HS-5 (cell line): Measurements from ENCODE around the gene PAXIP1.

ENCODE experiments used
- DNase-seq: peaks from one replicate; pipeline ENCODE4 v3.0.0-alpha.2; 2012; ENCODE audit warnings: low read depth

Gene PAXIP1

DNA sequence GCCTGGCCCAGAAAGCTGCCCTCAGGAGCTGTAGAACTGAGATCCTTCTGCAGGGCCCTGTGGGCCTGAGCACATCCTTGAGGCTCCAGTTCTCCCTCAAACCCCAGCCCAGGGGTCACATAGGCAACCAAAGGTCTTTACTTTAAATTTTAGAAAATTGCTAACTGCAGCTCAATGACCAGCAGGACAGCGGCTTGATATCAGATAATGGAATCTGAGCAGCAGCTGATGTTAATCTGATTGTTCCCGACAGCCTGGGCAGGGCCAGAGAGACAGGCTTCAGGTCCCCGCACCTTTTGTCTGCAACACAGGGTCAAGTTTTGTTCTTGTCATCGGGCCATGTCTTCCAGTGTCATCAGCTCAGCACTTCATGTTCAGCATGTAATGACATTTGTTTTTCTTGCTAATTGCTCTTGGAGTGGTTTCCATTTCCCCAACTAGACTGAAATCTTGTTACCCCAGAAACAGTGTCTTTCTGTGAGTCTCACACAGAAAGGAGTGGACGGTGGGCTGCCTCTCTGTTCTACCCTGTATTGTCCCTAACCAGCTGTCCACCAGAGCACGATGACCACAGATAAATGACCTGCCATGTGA is 91.0 kb downstream of the PAXIP1 start:
- DNase-seq, result no peak

DNA sequence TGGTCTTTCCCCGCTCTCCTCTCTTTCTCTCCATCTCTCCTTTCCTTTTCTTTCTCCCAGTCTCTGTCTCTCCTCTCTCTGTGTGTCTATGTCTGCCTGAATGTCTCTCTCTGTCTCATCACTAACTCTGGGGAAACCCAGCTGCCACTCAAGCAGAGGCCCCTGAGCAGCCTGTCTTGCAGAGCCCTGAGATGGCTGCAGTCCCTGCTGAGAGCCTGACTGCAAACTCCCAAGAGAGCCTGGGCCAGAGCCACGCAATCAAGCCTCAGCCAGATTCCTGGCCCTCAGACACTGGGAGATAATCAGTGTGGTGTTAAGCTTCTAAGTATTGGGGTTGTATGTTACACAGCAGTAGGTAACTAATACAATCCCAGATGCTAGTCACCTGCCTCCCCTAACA is 91.5 kb downstream of the PAXIP1 start:
- DNase-seq, result no peak

DNA sequence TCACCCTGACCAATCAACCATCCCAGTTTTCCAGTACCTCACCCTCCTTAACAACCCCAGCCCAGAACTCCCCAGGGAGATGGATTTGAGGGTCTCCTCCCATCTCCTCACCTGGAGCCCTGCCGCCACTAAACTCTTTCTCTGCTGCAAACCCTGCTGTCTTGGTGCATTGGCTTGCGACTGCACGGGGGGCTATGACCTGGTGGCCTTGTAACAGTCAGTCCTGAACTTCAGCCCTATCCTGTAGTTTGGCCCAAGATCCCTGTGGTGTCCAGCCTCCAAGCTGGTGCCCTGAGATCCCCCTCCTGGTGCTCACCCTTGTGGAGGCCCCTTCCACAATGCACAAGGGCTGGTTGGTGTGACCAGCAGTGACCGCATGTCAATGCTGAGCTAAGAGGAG is 91.9 kb downstream of the PAXIP1 start:
- DNase-seq, result no peak

DNA sequence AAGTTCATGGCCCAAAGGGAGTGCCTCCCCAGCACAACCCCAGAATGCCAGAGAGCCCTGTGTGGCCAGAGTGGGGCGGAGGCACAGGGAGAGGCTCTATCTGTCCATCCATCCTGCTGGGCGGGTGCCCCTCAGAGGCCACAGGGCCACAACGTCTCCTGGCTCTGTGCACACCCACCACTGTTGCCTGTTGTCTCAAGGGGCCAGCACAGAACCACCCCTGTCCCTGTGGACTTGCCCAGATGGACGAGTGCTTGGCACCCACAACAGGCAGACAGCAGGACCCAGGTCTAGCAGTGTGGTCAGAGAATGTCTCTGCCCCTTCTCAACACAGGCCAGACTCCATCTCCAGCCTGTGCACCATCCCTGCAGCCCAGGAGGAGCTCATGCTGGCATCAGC is 92.8 kb downstream of the PAXIP1 start:
- no peak for DNase-seq

DNA sequence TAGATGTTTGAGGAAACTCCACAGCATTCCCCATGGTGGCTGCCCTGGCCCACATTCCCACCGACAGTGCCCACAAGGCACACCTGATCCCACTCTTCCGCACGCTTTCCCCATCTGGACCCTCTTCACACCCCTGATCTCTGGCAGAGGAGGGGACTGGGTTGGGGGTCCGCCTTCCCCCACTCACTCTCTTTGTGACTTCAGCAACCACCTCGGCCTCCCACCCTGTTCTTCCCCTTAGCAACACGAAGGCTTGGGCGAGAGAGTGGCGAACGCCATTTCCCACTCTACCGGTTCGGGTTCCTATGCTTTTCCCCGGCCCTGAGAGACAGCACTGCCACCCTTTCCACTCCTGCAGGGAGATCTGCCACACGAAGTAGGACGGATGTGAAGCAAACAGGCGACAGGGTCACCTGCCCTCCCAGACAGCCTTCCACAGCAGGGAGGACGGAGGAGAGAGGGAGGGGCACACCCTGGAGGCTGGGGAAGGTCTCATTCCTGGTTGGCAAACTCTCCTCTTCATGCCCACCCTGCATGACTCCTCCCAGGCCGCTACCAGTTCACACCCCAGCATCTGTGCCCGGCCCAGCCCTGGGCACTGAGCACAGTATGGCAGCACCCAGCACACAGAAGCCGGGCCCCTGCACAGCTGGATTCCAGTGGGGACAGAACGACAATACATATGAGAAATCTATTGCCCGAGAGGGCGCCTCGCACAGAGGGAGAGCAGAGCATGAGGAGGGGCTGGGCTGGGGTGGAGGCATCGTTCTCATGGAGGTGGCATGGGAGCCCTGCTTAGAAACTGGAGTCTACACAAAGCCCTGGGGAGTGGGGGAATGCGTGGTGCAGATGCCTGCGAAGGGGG is 93.5 kb downstream of the PAXIP1 start:
- DNase-seq, result no peak

DNA sequence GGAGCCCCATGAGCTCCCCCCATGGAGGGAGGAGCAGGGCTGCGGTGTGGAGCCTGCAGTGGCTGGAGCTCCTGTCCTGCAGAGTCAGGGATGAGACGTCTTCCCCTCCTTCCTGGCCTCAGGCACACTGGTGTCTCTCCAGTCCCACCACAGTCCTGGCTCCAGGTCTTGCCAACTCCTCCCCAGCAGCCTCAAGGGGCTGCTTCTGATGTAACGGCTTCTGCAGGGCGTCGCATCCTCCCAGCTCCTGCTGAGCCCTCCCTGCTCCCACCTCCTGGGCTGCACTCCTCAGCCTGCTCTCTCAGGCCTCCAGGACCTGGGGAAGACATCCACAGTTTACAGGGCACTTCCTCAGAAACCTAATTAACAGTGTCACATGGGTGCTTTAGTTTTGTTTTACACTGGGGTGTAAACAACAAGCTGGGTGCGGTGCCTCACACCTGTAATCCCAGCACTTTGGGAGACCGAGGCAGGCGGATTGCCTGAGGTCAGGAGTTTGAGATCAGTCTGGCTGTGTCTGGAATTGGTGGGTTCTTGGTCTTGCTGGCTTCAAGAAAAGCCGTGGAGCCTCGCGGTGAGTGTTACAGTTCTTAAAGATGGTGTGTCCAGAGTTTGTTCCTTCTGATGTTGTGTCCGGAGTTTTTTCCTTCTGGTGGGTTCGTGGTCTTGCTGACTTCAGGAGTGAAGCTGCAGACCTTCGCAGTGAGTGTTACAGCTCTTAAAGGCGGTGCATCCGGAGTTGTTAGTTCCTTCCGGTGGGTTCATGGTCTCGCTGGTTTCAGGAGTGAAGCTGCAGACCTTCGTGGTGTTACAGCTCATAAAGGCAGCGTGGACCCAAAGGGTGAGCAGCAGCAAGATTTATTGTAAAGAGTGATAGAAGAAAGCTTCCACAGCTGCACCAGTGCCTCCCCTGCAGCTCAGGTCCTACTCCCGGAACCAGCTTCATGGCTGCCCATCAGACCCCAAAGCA is 95.0 kb downstream of the PAXIP1 start:
- no peak for DNase-seq

DNA sequence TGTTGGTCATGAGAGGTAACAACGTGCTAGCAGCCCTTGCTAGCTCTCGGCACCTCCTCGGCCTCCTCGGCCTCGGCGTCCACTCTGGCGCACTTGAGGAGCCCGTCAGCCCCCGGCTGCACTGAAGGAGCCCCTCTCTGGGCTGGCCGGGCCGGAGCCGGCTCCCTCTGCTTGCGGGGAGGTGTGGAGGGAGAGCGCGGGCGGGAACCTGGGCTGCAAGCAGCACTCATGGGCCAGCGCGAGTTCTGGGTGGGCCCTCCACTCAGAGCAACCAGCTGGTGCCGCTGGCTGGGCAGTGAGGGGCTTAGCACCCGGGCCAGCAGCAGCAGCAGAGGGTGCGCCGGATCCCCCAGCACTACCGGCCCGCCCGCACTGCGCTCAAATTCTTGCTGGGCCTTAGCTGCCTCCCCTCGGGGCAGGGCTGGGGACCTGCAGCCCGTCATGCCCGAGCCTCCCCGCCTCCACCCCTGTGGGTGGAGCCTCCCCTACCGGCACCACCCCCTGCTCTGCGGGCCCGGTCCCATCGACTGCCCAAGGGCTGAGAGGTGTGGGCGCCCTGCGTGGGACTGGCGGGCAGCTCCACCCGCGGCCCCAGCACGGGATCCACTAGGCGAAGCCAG is 96.1 kb downstream of the PAXIP1 start:
- DNase-seq, result no peak

DNA sequence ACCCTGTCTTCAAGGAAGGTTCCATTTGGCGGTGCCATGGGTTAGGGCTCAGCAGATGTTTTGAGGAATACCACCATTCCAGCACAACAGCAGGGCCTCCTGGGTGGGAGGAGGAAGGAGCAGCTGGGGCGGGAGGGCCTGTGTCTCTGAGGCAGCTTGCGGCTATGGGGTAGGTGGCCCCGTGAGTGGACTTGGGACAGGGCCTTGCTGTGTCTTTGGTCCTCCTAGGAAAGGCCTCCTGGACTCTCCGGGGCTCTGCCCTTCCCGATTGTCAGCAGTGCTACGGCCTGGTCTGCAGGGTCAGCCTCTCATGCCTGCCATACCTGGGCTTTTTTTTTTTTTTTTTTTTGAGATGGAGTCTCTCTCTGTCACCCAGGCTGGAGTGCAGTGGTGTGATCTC is 96.7 kb downstream of the PAXIP1 start:
- DNase-seq, result no peak

DNA sequence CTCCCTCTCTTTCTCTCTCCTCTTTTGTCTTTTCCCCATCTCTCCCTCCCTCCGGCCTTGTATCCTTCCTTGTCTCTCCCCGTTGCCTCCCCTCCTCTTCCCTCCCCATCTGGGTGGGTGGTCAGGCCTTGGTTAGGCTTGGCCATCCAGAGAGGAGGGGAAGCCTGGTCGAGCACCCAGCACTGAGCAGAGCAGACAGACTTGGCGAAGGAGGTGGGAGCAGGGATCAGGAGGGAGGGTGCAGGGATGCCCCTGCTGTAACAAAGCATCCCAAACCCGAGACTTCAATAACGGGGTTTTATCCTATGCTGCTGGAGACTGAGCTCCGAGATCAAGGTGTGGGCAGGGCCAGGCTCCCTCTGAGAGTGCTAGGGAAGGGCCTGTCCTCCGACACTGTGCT is 97.3 kb downstream of the PAXIP1 start:
- no peak for DNase-seq

DNA sequence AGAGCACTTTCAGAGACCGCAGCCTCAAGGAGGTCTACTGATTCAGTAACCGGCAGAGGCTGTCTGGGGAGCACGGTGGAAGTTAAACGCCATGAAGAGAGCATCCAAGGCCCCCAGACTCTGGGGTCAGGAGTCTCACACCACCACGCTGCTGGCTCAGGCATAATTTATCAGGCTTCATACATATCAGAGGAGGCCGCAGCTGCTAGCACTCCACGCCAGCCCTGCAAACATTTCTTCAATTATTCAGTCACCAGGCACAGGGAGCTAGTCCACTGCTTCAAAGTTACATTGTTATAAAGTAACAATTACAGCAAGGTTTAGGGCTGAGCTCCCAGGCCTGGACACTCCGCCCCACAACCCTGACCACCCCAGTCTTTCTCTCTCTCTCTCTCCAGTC is 97.8 kb downstream of the PAXIP1 start:
- DNase-seq, result no peak

DNA sequence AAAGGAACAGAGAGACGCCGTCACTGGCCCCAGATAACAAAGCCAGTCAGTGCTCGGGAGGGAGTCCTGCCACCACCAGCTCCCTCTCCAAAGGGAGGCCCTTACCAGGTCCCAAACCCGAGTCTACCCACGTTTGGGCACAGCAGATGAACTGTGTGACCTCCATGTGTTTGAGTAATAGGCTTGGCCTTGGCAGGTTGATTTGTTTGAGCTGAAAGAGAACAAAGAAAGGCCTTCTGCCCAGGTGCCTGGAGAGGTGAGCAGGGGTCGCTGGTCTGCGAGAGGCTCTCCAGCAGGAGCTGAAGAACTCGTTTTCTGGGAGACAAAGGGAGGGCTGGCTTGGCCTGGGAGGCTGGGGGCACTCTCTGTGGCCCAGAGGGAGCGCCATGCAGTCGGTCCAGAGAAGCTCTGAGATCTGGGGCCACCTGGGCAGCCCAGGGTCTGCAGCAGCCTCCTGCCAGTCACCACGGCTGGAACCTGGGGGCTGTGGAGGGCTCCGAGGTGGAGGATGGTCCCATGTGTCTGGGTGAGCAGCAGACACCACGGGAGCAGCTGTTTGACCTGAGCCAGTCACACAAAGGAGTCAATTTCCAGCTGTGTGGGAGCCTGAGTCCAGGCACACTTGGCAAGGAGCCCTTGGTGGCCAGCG is 99.7 kb downstream of the PAXIP1 start:
- DNase-seq, result no peak

DNA sequence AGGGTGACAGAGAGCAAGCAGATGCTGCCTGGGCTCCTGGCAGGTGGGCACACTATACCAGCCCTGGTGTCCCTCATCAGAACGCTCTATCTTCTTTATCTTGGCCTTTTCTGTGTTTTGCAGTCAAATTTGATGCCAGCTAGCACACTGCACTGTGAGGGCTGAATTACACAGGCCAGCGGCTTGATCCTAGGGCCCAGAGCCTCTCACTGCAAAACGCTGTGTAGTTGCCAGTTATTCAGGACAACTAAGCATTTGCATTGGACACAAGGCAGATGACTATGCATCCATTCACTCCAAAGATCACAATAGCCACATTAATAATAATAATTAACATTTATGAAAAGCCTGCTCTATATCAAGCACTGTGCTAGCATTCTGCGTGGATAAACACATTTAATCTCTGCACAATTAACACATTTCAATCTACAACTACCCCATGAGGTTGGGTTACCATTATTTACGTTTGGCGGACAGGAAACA is 100.3 kb downstream of the PAXIP1 start:
- no peak for DNase-seq

DNA sequence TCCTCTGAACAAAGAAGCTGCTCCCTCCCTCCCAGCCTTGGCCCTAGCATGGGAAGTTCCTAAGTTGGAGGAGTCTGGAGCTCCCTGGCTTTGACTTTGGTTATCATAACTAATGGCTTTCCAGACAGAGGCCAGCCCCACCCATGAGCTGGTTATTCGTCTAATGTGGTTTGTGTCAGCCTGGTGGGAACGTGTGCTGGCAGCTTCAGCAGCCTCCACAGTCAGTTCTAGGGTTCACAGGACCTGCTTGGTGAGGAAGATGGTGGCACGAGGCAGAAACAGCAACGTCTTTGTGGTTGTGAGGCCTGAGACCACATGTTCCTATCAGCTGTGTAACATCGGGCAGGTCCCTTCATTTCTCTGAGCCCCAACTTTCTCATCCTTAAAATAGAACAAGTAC is 103.1 kb downstream of the PAXIP1 start:
- DNase-seq, result no peak

DNA sequence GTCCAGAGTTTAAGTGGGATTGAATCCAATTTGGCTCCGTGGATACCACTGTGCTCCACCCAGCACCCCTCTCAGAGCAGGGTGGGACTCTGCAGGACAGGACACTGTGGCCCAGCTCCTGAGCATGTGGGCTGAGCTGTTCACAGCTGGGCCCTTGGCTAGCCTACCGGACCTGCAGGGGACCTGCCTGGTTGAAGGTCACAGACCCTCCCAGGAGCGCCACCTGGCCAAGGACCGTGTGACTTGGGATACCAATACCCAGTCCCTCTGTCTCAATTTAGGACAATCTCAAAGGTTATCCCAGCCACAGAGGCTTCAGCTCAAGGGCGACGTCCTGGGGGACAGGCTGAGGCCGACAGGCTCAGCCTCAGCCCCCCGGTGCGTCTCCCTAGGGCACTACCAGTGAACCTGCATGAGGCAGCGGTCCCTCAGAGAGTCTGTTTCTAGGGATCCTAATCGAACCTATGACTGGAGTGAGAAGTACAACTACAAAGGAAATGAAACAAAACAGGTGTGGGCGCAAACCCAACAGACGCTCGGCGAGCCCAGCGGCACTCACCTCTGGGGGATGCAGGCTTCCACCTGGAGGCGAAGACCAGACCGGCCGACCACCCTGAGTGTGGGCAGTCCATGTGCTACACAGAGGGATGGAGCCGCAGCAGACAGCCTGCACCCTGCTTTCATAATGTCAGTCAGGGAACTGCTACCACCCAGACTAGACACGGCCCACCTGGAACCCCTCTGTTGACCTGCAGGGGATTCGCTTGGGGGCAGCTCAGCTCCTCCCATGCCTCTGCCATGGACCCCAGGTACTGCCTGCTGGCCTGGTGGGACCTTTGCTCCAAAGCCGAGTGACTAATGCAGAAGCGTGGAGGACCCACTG is 103.7 kb downstream of the PAXIP1 start:
- DNase-seq, result no peak

DNA sequence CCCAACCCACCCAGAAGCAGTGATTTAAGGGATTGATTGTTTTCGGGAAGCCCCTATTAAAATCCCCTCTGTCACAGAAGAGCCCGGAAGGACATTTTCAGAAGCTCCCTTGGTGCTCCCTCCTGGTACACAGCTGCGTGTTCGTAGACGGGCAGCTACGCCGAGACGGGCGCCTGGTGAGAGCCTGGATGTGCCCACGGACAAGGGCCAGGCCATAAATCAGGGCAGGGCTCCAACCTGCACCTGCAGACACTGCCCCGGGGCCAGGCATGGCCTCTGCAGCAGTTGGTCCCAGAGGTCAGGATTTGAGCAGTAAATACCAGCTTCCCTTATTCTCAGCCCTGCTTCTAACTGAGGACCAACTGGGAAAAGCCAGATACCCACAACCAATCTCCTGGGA is 106.8 kb downstream of the PAXIP1 start:
- DNase-seq, result no peak
